COR-L47 (cell line): ENCODE measurements around the gene ZPR1.
"Not testable (repeated sequence)": the region's sequence is repeated elsewhere in the genome, so short reads cannot be mapped to it uniquely, and the experiment has no call there.

Experiments used
- DNase-seq: peaks from one replicate; lab custom pipeline; 2025; lab: John Stamatoyannopoulos, UW

Gene ZPR1

DNA sequence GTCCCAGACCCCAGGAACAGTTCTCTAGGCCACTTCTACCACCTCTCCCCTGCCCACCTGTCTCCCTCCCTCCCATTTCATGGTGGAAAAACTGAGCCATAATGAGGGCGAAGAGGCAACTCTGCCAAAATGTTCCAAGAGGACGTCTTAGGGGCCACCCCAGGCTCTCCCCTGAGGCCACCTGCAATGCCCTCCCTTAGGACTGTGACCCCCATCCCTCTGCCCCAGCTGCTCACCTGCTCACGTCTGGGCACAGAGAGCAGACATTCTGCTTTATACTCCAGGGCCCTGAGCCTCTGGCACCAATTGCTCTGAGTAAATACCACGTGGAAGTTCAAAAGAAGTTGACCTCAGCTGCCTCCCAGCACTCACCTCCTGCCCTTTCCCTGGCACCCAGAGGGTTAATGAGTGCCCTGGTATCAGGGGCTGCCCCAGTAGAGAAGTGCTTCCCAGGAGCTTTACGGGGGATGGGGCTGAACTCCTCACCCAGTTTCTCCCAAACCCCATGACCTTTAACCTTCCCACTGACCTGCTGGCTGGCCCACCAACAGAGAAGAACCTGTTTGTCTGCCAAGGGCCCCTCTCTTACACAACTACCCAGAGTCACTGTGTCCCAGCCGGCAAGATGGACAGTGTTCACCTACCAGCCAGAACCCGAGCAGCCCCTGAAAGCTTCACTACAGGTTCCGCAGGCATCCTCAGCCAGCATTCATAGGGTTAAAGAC lies 4.5 kb upstream of the ZPR1 start:
- DNase-seq: no peak

DNA sequence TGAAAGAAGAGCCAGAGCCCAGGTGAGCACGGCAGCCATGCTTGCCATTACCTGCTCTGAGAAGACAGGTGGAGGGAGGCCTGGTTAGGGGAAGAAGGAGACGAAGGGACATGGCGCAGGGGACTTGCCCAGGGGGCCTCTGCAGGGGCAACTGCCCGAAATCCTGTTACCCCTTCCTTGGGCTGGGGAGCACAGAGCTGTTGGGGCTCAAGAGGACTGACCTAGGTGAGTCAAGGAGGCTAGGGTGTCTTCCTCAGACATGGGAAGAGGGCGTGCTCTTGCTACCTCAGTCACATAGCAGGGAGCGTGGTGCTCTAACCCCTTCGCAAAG lies 4.0 kb upstream of the ZPR1 start, which contains the start of gene APOA5:
TSS of gene APOA5 (minus strand) at position 67 of the 331 bp plus-strand sequence. CDS start at position 48, 19 bp downstream.
- no peak for DNase-seq

DNA sequence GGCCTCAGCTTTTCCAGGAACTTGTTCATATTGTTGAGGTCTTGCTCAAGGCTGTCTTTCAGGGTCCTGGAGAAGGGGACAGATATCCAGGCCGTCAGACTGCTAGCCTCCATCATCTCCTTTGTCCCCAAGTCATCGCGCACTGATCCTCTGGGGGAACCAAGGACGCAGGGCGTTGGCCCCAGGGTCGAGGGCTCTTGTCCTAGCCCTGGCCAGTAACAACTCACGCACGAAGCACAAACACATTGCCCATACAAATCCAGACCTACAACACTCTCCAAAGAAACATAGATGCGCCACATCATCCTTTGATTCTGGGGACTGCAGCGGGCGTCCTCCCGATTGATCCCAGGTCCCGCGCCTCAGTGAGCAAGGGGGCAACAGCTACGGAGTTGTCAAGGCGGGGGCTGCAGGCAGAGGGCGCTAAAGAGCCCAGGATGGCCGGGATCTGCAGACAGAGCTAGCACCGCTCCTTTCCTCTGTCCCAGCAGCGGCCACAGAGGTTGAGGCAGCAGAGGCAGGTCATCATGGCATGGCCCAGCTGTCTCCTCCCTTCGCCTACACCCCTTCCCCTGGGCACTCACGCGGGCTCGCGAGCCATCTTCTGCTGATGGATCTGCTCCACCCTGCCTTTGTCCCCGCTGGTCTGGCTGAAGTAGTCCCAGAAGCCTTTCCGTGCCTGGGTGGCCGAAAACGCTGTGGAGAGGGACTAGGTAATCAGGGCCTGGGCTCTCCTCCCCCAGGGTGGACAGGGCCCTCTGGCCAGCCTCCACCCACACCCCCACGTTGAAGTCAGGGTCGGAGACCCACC lies 3.4 kb upstream of the ZPR1 start:
- peak; percentile 41 for DNase-seq

DNA sequence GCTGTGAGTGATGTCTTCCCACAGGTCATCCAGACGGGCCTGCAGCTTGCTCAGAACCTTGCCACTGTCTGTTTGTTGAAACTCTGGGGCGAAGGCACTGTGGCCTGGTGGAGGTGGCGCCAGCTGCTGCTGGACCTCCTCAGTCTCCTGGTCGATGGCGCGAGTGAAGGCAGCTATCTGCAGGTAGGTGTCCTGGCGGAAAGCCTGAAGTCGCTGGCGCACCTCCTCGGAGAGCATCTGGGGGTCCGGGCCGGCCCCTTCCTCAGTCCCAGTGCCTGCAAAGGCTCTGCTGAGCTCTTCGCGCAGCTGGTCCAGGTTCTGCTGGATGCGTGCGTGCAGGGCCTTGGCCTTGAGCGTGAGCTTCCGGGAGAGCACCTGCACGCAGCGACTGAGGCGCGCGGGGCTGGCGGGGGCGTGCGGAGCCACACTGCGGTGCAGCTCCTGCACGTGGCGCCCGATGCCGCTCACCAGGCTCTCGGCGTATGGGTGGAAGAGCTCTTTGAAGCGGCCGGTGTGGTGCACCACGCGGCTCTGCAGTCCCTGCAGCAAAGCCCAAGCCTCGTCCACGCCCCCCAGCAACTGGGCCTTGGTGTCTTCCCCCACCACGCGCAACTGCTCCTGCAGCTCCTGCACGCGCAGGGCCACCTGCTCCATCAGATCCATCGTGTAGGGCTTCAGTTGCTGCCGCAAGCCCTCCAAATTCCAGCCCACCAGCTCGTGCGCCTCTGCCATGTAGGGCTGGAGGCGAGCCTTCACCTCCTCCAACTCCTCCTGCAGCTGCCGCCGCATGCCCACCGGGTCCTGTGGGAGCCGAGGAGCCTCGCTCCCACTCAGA lies 2.6 kb upstream of the ZPR1 start:
- DNase-seq: no peak

DNA sequence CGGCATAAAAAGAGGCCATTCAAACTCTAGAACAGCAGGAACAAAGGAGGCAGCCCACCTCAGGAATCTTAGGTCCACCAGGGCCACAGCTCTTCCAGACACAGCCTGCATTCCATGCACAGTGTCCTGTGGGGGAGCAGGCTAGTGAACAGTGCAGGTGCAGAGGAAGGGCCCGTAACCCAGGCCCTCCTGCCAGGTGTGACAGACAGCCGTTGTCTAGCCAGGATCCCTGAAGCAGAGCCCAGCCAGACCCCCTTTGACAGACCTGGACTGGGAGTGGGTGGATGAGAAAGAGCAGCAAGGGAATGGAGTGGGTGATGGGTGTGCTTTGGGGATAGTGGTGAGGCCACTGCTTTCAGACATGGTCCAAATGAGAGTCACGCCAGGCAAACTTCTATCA lies 1.2 kb upstream of the ZPR1 start:
- no peak for DNase-seq

GRCh38 chr11:116788534-116788933 lies 711 bp upstream of the ZPR1 start:
- DNase-seq: no peak

- DNase-seq: no peak
Observed at GRCh38 chr11:116787436-116787785, 412 bp downstream of the ZPR1 start.

DNA sequence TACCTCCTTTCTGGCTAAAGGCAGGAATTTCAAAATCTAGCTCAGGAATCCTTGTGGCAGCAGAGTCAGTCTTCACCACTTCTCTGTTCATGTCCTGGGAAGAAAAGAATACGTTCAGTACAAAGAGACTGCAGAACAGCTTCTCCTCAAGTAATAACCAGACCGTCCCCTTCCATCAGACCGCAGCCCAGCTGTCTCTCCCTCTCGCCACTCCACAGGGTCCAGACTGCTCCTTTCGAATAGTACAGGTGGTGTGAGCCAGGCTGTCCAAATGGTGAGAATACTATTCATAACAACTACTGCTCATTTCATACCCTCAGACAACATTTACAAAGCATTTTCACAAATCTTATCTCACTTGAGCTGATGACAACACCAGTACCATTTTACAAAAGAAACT lies 857 bp downstream of the ZPR1 start:
- no peak for DNase-seq

DNA sequence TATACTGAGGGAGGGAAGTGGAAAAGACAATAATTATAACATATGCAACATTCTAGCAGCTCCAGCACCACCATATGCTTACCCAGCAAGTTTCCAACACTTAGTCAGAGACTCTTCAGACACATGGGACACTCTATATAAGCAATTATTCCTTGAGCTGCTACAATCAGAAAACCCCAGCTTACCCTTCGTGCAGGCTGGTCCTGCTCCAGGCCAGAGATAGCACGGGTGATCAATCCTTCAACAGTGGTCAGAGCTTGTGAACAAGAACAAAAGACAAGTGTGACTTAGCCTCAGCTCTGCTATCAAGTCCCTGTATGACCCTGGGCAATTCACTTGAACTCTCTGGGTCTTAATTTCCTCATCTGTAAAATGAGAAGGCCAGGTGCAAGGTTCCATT lies 1.5 kb downstream of the ZPR1 start:
- DNase-seq: no peak

GRCh38 chr11:116782728-116783127 lies 5.1 kb downstream of the ZPR1 start:
- no peak for DNase-seq

- DNase-seq: no peak
Observed at GRCh38 chr11:116778556-116778955, 9.3 kb downstream of the ZPR1 start.

GRCh38 chr11:116777056-116777455 lies 10.8 kb downstream of the ZPR1 start:
- no peak for DNase-seq

DNA sequence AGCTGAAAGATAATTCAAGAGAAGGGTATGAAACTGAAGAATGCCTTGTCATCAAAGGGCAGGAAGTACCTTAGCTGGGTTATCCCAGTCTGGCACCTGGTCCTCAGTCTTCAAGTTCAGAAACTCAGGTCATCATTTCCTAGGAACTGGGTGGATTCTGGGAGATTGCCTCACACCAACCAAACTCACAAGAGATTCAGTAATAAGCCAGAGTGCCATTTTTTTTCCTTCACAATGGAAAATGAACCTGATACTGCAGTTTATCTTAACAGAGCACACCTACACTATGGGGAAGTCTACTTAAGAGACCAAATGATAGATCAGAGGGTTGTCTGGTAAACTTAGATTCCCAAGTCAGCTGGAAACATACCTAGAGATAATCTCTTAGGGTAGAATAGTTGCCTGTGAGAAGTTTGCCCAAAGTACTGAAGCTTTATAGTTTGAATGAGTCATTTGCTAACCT lies 11.3 kb downstream of the ZPR1 start:
- no peak for DNase-seq

- DNase-seq: no peak
Observed at GRCh38 chr11:116775975-116776374, 11.8 kb downstream of the ZPR1 start.

DNA sequence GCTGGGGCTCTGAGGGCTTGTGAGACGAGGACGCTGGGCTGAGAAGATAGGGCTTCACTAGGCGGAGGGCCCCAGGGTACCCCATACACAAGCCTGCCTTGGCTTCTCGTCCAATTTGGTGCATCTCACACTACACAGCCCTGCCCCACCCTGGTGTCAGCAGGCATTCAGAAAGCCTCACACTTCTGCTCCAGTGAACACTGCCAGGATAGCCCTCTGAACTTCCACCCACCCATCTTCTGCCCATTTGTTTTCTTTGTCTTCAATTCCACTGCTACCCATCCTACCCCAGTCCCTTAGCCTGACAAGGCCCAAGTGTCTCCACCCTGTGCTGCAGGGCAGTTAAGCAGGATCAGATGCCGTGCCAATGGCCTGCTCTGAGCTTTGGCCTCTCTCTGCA lies 13.2 kb downstream of the ZPR1 start:
- DNase-seq: no peak

- DNase-seq: no peak
Observed at GRCh38 chr11:116773203-116774097, 14.4 kb downstream of the ZPR1 start.

DNA sequence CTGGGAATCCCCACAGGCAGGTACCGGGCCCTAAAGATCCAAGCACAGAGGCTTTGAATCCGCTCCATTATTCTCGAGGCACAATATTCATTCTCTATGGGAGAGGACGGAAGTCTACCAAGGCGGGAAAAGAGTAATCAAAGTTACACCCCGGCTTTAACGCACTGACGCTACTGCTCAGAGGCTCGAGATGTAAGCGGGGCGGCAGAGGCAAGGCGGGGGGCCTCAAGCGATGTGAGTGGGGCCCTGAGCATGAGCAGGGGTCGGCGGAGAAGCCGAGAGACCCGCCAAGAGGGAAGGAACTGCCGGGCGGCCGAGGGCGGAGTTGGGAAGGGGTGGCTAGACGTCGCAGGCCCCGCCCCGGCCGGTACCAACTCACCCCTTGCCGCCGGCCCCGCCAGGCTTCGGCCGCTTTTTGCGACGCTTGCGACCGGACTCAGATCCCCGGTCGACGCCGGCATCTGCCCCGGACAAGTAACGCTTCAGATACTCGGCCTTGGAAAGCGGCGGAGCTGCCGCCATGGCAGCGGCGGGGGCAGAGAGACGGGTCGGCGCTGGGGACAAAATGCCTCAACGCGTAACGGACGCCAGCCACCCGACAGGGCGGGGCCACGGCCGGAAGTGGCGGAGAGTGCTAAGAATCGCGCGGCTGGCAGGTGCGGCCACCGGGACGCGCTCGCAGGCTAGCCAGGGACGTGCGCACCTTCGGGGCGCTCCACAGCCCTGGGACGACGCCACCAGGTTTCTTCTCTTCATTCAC lies 15.2 kb downstream of the ZPR1 start, which contains the start of gene BUD13:
TSS of gene BUD13 (minus strand) at position 545 of the 760 bp plus-strand sequence. CDS start at position 522, 23 bp downstream.
- DNase-seq: peak; percentile 86

DNA sequence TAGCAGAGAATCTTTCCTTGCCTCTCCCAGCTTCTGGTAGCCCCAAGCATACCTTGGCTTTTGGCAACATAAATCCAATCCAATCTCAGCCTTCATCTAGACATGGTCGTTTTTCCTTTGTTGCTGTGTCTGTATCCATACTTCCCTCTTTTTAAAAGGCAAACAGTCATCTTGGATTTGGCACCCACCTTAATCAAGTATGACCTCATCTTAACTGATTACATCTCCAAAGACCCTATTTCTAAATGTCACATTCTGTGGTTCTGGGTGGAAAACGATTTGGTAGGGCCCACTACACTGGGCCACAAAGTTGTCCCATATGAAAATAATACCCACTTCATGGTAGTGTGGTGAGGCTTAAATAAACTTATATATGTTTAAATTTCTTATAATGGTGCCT lies 15.9 kb downstream of the ZPR1 start:
- no peak for DNase-seq

DNA sequence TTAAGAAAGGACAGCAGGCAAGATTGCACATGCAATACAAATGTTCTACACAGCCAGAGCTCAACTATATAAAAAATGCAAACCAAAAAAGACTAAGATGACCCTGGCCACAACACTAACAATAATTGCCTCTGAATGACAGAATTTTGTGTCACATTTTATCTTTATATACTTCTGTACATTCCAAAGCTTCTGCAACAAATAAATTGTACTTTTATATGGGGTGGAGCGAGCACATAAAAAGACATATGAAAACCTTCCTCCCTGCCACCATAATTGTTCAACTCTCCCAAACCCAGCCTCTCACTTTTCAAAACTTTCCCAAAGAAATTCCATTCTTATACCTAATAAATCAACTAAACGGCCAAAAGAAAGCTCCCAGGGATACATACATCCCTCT lies 25.7 kb downstream of the ZPR1 start:
- DNase-seq: no peak

DNA sequence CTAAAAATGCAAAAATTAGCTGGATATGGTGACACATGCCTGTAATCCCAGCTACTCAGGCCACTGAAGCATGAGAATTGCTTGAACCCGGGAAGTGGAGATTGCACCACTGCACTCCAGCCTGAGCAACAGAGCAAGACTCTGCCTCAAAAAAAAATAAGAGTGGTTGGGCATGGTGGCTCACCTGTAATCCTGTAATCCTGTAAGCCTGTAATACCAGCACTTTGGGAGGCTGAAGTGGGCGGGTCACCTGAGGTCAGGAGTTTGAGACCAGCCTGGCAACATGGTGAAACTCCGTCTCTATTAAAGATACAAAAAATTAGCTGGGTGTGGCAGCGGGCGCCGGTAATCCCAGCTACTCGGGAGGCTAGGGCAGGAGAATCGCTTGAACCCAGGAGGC lies 31.8 kb downstream of the ZPR1 start:
- DNase-seq: not testable (repeated sequence)
